K562 (cell line): ENCODE data around the gene HSD3B2. TPM values are rescaled to one million over a fixed set of nuclear protein-coding genes. Genes with fewer than 3 reads are reported as not detected.

Experiments
- ATAC-seq: fragments of 200-7000 bp; cut with Tn5 transposase; 3 replicates; pipeline ENCODE4 v1.9.1; 2020; ENCODE audit warnings: moderate library complexity
- BruUV-seq: library from RNA; stranded (reverse); fragments of 400-500 nt; replicated peaks from 2 replicates; lab custom pipeline; 2021; lab: Mats Ljungman, UMichigan
- CTCF ChIA-PET: fragments of 300-600 bp; formaldehyde crosslinking; extraction: SDS; loops from one replicate; lab custom pipeline; 2021; ENCODE audit warnings: low intra/inter-chr PET ratio; lab: Yijun Ruan, JAX
- POLR2A ChIA-PET: fragments of 300-600, 350-650 bp; sonication (Branson Sonifier 250); formaldehyde crosslinking; extraction: SDS; loops from one replicate; lab custom pipeline; 2021; ENCODE audit warnings: antibody characterized with exemption, inconsistent platforms; lab: Yijun Ruan, JAX
- DNase-seq, 4 experiments: peaks; one replicate each; pipeline versions ENCODE4 v3.0.0 to v3.0.0-alpha.2; 2011 to 2018; ENCODE audit warnings: low spot score in 3 of 4, mixed read lengths in 3 of 4; ENCODE audit errors: extremely low read depth in 1 of 4
- FAIRE-seq: peaks from 2 replicates; lab custom pipeline; 2011; peaks lifted over from hg19 to GRCh38; lab: Jason Lieb, UNC
- H2AFZ ChIP-seq: 2 replicates; pipeline ENCODE4 v1.6.0; 2011; ENCODE audit warnings: low read depth, low read length, control low read depth, inconsistent platforms
- H3K27ac ChIP-seq: fragments of 200-600 bp; 3 replicates; pipeline ENCODE4 v1.8.0; 2011; ENCODE audit warnings: low read depth, mild to moderate bottlenecking, control low read depth, inconsistent platforms, low read length, moderate library complexity, mixed read lengths; ENCODE audit errors: extremely low read depth
- H3K27me3 ChIP-seq, 2 experiments: fragments of 300-600 bp in 1 of 2; 2 replicates in 1 of 2; 3 replicates in 1 of 2; pipeline versions ENCODE4 v1.6.0 to v1.8.0; 2011; ENCODE audit warnings: inconsistent platforms in 2 of 2, low read length in 2 of 2, mild to moderate bottlenecking in 1 of 2, mixed read lengths in 1 of 2, moderate library complexity in 1 of 2; ENCODE audit not compliant: control insufficient read depth in 2 of 2, insufficient read depth in 2 of 2
- H3K36me3 ChIP-seq: fragments of 300-600 bp; 3 replicates; pipeline ENCODE4 v1.8.0; 2011; ENCODE audit warnings: mild to moderate bottlenecking, low read length, inconsistent platforms; ENCODE audit not compliant: control insufficient read depth, insufficient read depth
- H3K4me1 ChIP-seq, 2 experiments: fragments of 200-600 bp in 1 of 2; replicated peaks in 1 of 2; 2 replicates in 1 of 2; 3 replicates in 1 of 2; pipeline versions ENCODE4 v1.5.1 to v1.8.0; 2011; ENCODE audit warnings: inconsistent platforms in 2 of 2, low read length in 2 of 2, mild to moderate bottlenecking in 1 of 2, mixed read lengths in 1 of 2, moderate library complexity in 1 of 2; ENCODE audit not compliant: control insufficient read depth in 2 of 2, insufficient read depth in 2 of 2
- H3K4me2 ChIP-seq: 2 replicates; pipeline ENCODE4 v1.6.1; 2011; ENCODE audit warnings: low read length, control low read depth, inconsistent platforms, mixed read lengths; ENCODE audit not compliant: insufficient read depth
- H3K4me3 ChIP-seq: fragments of 200-600 bp; sonication (generic), shearing (Covaris generic); 2 replicates; pipeline ENCODE4 v1.5.1; 2016; ENCODE audit warnings: control low read depth, inconsistent platforms
- H3K79me2 ChIP-seq: fragments of 200-600 bp; 3 replicates; pipeline ENCODE4 v1.8.0; 2011; ENCODE audit warnings: low read length, inconsistent platforms; ENCODE audit not compliant: control insufficient read depth, insufficient read depth
- H3K9ac ChIP-seq, 2 experiments: 2 replicates each; pipeline versions ENCODE4 v1.6.0 to v1.6.1; 2011; ENCODE audit warnings: low read depth in 2 of 2, low read length in 2 of 2, control low read depth in 1 of 2, inconsistent platforms in 1 of 2, mild to moderate bottlenecking in 1 of 2, mixed read lengths in 1 of 2; ENCODE audit not compliant: insufficient read depth in 1 of 2
- H3K9me1 ChIP-seq: one replicate; pipeline ENCODE4 v1.6.0; 2011; ENCODE audit warnings: inconsistent platforms, mild to moderate bottlenecking, low read length, moderate library complexity; ENCODE audit not compliant: control insufficient read depth, insufficient read depth
- H3K9me3 ChIP-seq: replicated peaks from 2 replicates; pipeline ENCODE4 v1.5.1; 2011; ENCODE audit warnings: low read depth, low read length, inconsistent platforms; ENCODE audit not compliant: control insufficient read depth, insufficient read depth
- H4K20me1 ChIP-seq: replicated peaks from 2 replicates; pipeline ENCODE4 v1.6.1; 2011; ENCODE audit warnings: low read length, inconsistent platforms, mixed read lengths; ENCODE audit not compliant: control insufficient read depth, insufficient read depth
- CTCF ChIP-seq, 3 experiments: IDR thresholded peaks in 2 of 3; conservative IDR thresholded peaks in 1 of 3; 2 replicates each; pipeline ENCODE4 v1.5.1; 2011 to 2012; ENCODE audit warnings: low read length in 3 of 3, mild to moderate bottlenecking in 3 of 3, control low read depth in 2 of 3, improper control_type of control experiment in 1 of 3, inconsistent platforms in 1 of 3, low read depth in 1 of 3, mixed read lengths in 1 of 3, moderate library complexity in 1 of 3; ENCODE audit not compliant: insufficient read depth in 2 of 3
- MEF2D ChIP-seq: conservative IDR thresholded peaks from 2 replicates; pipeline ENCODE4 v1.6.1; 2016; ENCODE audit warnings: low read depth, missing genetic modification characterization, missing compliant biosample characterization
- PREB ChIP-seq: sonication (generic); formaldehyde crosslinking; IDR thresholded peaks from 2 replicates; pipeline ENCODE4 v1.8.1; 2023; ENCODE audit warnings: mild to moderate bottlenecking, missing genetic modification reagents
- RAD21 ChIP-seq, 2 experiments: fragments of 250-450 bp in 1 of 2; fragments of 450-650 bp in 1 of 2; sonication (Bioruptor Pico) in 1 of 2; formaldehyde crosslinking in 1 of 2; IDR thresholded peaks in 1 of 2; conservative IDR thresholded peaks in 1 of 2; 2 replicates each; pipeline versions ENCODE4 v1.4.0 to v1.8.0; 2020 to 2022; ENCODE audit warnings: mild to moderate bottlenecking in 2 of 2, moderate library complexity in 1 of 2
- USF1 ChIP-seq: sonication (generic); formaldehyde crosslinking; IDR thresholded peaks from 2 replicates; pipeline ENCODE4 v1.9.0; 2022; ENCODE audit warnings: mild to moderate bottlenecking, missing genetic modification reagents
- ZBTB1 ChIP-seq: sonication (generic); formaldehyde crosslinking; IDR thresholded peaks from 2 replicates; pipeline ENCODE4 v1.8.1; 2023; ENCODE audit warnings: missing genetic modification reagents, low read depth, mild to moderate bottlenecking, borderline replicate concordance
- ZNF561 ChIP-seq: fragments of 450-650 bp; formaldehyde crosslinking; conservative IDR thresholded peaks from 2 replicates; pipeline ENCODE4 v1.4.0; 2020; ENCODE audit warnings: mild to moderate bottlenecking, moderate library complexity
- ZNF639 ChIP-seq, 2 experiments: fragments of 200-800 bp in 1 of 2; sonication (Bioruptor generic) in 1 of 2; sonication (generic) in 1 of 2; formaldehyde crosslinking in 1 of 2; IDR thresholded peaks in 1 of 2; conservative IDR thresholded peaks in 1 of 2; 2 replicates each; pipeline versions ENCODE4 v1.5.0 to v1.6.1; 2016 to 2020; ENCODE audit warnings: missing compliant biosample characterization in 1 of 2, missing genetic modification characterization in 1 of 2, missing genetic modification reagents in 1 of 2
- ZNF668 ChIP-seq: fragments of 250-450 bp; sonication (Bioruptor Pico); IDR thresholded peaks from 2 replicates; pipeline ENCODE4 v1.8.0; 2022; ENCODE audit warnings: mild to moderate bottlenecking, inconsistent platforms
- WGBS: fragments of 100-300 bp; shearing (Covaris generic); methylation state at CpG from one replicate; pipeline ENCODE4 v1.1.6; 2016; ENCODE audit warnings: low coverage, mixed read lengths; ENCODE audit not compliant: insufficient coverage; ENCODE audit errors: missing lambda C conversion rate; 5-methylcytosine and 5-hydroxymethylcytosine counted together
- in situ Hi-C: fragments of 300-500 bp; cut with MboI; formaldehyde crosslinking; loops from 4 replicates; pipeline ENCODE4 v1.15.0; 2018; ENCODE audit warnings: inconsistent platforms, mixed read lengths
- intact Hi-C: fragments of 100-400 bp; cut with micrococcal nuclease; formaldehyde crosslinking; loops from 2 replicates; pipeline ENCODE4 v1.14.2; 2022
- polyA plus RNA-seq, 8 experiments: library from polyadenylated mRNA; depleted of rRNA in 4 of 8; stranded (reverse) in 5 of 8; unstranded in 3 of 8; fragments of >200 nt; fragmentation: Nextera tagmentation in 2 of 8; fragmentation: Illumina TruSeq in 1 of 8; extraction: Ambion mirVana in 2 of 8; extraction: Trizol in 1 of 8; gene quantifications; 2 replicates each; pipeline versions ENCODE4 v1.2.1 to v1.2.3, GENCODE V29; 2011 to 2014; ENCODE audit warnings: inconsistent platforms in 1 of 8, missing spikeins in 1 of 8
- total RNA-seq, 7 experiments: library from RNA; depleted of rRNA in 6 of 7; stranded (reverse); fragments of >200 nt in 6 of 7; fragmentation: Illumina TruSeq in 2 of 7; extraction: Trizol in 2 of 7; gene quantifications; 2 replicates each; pipeline versions ENCODE4 v1.2.1 to v1.2.3, GENCODE V29; 2011 to 2021; ENCODE audit warnings: low replicate concordance in 1 of 7

The HSD3B2 gene
- total and polyA plus RNA-seq, 9 of the 15 experiments (the other 6 are each of a cell fraction or from before 2014, with no cell fraction given): 1.1 TPM; not detected in 8

GRCh38 chr1:119372503-119373086 is 42.4 kb upstream of the HSD3B2 start:
- in situ Hi-C loops (no loop called here), intact Hi-C loops (loop anchor here (5.0 kb wide), 1 partner anchor 305 kb away; no protein-coding TSS in a partner anchor)
- H3K9me1 ChIP-seq: no peaks in the 10 kb centered on the region
- H3K9ac ChIP-seq: no peak overlapping the region
- H3K9me3 ChIP-seq: no peaks in the 10 kb centered on the region
- no peak overlapping the region for H3K27ac ChIP-seq
- 0 out of 5 replicates have a peak, but pooled peaks cover 0 to 2% of the 10 kb centered on the region in 2 experiments for H3K27me3 ChIP-seq
- TF ChIP-seq ZNF639 (CRISPR knock-in tag; conservative IDR thresholded peaks at IDR 0.05 in 1 of 2, IDR thresholded peaks at IDR 0.05 in 1 of 2) (no peak), PREB (CRISPR knock-in tag) (no peak), CTCF (IDR thresholded peaks at IDR 0.05 in 2 of 3, conservative IDR thresholded peaks at IDR 0.05 in 1 of 3; ENCODE audit: insufficient read depth in 2 of 3, low read depth in 1 of 3, low read length in 3 of 3) (peak; percentile 12 to 43 (median 39); a peak in 3 of 6 replicates), RAD21 (CRISPR knock-in tag; conservative IDR thresholded peaks at IDR 0.05 in 1 of 2, IDR thresholded peaks at IDR 0.05 in 1 of 2) (peak in 1 of 2 experiments; percentile 42; a peak in 2 of 4 replicates), MEF2D (tag) (no peak), ZNF668 (CRISPR knock-in tag) (no peak), USF1 (no peak), ZNF561 (no peak), ZBTB1 (no peak)
- BruUV-seq: no TSS peak
- 2% methylated on average over 6 of the region's 6 CpGs for WGBS
- FAIRE-seq (peak; percentile 29), DNase-seq (peak in 2 of 4 experiments; percentile 44 to 47), ATAC-seq (peak; percentile 75)
- no peaks in the 10 kb centered on the region for H3K79me2 ChIP-seq
- H4K20me1 ChIP-seq: peaks cover 1% of the 10 kb centered on the region; the same call in 1 of the 2 replicates
- ChIA-PET POLR2A (interaction anchor here (0.9 kb wide), 1 partner anchor 26 kb away, joined by 4 read pairs; no protein-coding TSS in a partner anchor), CTCF (no interaction called here)
- H3K4me2 ChIP-seq: no peak overlapping the region
- no peaks in the 10 kb centered on the region for H3K36me3 ChIP-seq
- no peaks in the 10 kb centered on the region for H3K4me1 ChIP-seq
- no peak overlapping the region for H3K4me3 ChIP-seq
- H2AFZ ChIP-seq: no peak overlapping the region
